GM18507 (cell line): ENCODE results near the gene PIK3C2B.
"Not testable (repeated sequence)": the region's sequence is repeated elsewhere in the genome, so short reads cannot be mapped to it uniquely, and the experiment has no call there.

ENCODE experiments used
- DNase-seq: peaks from one replicate; pipeline ENCODE4 v3.0.0; 2011; ENCODE audit warnings: low read depth; ENCODE audit not compliant: insufficient read length; ENCODE audit errors: extremely low spot score
- FAIRE-seq: peaks from 2 replicates; lab custom pipeline; 2011; peaks lifted over from hg19 to GRCh38; lab: Jason Lieb, UNC

Gene PIK3C2B, protein sequence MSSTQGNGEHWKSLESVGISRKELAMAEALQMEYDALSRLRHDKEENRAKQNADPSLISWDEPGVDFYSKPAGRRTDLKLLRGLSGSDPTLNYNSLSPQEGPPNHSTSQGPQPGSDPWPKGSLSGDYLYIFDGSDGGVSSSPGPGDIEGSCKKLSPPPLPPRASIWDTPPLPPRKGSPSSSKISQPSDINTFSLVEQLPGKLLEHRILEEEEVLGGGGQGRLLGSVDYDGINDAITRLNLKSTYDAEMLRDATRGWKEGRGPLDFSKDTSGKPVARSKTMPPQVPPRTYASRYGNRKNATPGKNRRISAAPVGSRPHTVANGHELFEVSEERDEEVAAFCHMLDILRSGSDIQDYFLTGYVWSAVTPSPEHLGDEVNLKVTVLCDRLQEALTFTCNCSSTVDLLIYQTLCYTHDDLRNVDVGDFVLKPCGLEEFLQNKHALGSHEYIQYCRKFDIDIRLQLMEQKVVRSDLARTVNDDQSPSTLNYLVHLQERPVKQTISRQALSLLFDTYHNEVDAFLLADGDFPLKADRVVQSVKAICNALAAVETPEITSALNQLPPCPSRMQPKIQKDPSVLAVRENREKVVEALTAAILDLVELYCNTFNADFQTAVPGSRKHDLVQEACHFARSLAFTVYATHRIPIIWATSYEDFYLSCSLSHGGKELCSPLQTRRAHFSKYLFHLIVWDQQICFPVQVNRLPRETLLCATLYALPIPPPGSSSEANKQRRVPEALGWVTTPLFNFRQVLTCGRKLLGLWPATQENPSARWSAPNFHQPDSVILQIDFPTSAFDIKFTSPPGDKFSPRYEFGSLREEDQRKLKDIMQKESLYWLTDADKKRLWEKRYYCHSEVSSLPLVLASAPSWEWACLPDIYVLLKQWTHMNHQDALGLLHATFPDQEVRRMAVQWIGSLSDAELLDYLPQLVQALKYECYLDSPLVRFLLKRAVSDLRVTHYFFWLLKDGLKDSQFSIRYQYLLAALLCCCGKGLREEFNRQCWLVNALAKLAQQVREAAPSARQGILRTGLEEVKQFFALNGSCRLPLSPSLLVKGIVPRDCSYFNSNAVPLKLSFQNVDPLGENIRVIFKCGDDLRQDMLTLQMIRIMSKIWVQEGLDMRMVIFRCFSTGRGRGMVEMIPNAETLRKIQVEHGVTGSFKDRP (N-terminal part only)

DNA sequence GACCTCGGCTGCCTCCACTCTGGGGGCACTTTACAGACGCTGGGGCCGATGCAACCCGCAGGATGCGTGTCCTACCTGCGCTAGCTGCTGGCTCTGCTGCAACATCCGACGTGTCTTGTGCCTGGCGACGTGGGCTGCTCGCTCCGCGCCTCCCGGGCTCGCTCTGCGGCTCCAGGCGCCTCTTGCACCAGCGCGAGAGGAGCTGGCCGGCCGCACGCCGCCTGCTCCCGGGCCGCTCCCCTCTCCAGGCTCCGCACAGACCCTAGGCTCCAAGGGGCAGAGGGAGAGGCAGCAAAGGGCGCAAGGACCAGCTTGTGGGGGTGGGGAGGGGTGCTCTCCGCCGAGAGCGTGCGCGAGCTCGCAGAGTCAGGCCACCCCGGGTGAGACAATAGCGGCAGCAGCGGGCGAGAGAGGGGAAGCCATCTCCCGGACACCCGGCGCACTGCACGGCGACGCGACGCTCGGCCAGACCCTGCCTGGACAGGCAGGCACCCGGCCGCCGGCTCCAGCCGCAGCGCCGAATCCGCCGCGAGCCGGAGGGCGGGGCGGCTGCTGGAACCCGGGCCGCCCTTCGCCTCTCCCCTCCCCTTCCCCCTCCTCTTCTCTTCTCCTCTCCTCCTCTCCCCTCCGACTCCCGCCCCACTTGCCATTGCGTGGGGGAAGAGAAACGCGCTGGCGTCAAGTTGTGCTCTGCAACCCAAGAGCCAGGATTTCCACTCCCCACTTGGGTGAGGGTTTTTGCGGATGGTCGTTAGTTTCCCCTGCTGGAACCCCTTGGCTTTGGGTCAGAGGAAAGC, at the start of gene PIK3C2B:
Gene PIK3C2B (minus strand): TSS at position 525 of the 797 bp plus-strand sequence. CDS start 25,003 bp downstream, outside the sequence.
- DNase-seq = peak; percentile 80
- peak; percentile 83 for FAIRE-seq

DNA sequence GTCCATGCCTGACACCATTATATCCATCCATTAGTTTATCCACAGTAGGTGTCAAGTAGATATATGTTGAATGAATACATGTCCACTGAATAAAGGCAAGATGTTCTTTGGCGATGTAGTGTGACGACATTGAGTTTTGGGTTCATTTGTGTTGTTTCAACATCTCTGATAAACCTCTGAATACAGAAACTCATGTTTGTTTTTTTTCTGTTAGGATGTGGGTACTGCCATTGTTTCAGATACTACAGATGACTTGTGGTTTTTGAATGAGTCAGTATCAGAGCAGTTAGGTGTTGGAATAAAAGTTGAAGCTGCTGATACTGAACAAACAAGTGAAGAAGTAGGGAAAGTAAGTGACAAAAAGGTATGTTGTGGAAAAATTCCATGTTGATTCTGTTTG, 49.7 kb upstream of the PIK3C2B start:
- FAIRE-seq = peak; percentile 71
- DNase-seq = no peak

DNA sequence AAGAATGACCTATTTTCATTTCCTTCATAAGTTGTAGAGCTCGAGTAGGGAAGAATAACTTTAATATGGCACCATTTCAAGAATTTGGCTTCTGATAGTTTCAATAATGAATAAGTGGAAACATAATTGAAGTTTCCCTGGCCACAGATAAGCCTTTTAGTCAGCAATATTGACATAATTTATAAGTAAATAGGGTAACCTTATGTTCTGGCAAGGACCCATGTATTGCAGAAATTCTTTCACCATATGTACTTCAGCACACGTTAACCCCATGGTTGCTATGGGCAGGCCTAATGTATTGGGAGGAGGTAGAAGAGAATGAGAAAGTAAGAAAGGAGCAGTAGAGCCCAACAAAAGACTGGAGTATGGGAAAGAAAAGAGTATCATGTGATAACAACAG, 47.0 kb upstream of the PIK3C2B start:
- no peak for DNase-seq
- no peak for FAIRE-seq

DNA sequence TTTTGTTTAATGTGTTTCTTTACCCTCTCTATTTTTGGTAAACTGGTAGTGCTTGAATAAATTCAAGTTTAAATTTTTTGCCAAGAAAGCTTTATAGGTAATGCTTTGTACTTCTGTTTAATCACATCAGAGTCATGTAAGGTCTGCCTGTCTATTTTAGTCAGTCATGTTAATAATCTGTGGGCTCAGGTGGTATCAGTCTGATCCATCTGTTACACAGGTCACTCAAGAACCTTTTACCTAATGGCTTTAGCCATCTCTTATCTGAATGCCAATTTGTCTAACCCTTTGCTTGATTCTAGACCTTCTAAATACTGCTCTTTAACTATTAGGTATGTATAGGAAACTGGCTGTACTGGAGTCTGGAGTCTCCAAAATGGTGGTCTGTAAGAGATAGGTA, 38.2 kb upstream of the PIK3C2B start:
- DNase-seq = no peak

DNA sequence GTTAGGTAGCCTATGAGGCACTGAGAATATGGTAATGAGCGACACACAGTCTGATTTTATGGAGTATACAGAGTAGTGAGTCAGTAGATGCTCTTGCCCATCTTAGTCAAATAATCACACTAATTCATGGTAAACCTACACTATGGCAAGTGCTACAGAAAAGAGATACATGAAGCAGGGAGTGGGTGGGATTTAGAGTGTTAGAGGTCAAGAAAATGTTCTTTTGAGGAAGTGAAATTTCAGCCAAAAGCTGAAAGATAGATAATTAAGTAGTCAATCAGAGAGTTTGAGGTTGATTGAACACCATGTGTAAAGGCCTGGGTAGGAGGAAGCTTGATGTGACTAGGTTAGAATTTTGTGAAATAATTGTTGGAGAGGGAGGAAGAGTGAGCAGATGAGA, 36.3 kb upstream of the PIK3C2B start:
- DNase-seq = peak; percentile 40
- peak; percentile 84 for FAIRE-seq

More for the DNA sequence above, 38.2 kb upstream of the PIK3C2B start:
- FAIRE-seq = no peak

DNA sequence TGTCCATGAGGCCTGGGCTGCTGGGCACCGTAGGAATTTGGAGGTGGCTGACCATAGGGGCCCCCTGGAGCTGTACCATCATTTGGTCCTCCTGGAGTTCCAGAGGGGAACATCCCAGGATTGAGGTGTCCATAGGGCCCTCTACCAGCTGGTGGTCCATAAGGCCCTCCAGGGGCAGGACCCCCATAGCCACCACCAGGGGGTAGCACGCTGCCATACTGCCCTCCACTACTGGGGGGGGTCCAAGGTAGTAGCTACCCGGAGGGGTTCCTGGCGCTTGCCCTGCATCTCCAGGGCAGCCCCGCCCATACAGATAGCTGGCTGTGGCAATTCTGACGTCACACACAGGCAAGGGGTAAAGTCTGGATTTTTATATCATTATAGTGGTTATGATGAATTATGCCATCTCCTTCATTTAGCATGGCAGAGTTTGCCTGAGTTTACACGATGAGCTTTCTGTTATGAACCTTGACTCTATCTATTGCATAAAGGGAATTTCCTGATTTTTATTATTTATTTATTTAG, 34.8 kb upstream of the PIK3C2B start:
- DNase-seq (no peak), FAIRE-seq (no peak)

DNA sequence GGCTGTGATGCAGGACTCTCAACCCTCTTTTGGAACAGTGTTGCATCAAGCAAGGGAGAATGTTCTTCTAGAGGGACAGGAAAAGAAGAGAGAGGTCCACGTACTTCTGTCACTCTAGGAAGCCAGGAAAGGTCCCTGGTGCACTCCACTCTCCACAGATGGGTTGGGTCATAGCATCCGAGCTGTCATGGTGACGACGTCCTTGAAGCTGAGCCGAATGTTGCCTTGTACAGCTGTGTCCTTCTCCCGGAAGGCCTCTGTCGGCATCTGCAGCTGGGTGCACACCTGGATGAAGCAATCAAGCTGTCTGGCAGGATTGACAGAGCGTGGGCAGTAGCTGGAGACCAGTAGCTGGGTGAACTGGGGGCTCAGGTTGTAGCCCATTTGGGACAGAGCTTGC, 34.1 kb upstream of the PIK3C2B start:
- FAIRE-seq (no peak), DNase-seq (no peak)

DNA sequence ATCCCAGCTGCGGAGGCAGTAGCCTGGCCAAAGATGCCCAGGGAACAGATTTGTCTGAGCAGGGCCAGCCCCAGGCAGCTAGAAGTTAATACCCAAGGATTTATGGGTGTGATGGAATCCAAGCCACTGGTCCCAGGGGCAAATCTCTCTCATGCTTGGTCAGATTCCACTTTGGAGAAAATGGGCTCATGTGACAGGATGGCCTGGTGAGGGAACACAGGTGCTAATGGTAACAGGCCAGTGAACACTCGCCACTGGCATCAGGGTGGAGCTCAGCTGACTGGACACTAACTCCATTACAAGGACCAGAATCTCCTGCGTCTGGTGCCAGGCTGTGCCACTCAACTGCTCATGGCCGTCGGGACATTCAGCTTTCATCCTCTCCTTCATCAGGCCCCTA, 33.6 kb upstream of the PIK3C2B start:
- DNase-seq (no peak), FAIRE-seq (no peak)

DNA sequence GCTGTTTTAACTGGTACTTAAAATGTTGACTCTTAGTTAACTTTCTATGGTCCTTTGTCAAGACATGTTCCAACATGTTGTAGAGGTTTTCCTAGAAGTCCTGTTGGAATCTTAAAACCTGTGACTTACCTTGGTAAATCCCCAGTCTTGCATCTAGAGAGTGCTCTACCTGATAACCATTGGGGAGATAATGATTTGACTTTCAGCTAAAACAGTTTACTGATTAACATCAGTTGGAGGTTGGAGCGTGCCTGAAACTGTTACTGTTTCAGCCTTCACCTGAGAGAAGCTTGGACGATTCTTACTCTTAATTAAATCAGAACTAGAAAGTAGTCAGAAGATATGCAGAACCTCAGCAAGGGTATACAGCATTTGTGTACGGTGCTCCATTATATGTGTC, 30.4 kb upstream of the PIK3C2B start:
- FAIRE-seq (peak; percentile 60), DNase-seq (no peak)

DNA sequence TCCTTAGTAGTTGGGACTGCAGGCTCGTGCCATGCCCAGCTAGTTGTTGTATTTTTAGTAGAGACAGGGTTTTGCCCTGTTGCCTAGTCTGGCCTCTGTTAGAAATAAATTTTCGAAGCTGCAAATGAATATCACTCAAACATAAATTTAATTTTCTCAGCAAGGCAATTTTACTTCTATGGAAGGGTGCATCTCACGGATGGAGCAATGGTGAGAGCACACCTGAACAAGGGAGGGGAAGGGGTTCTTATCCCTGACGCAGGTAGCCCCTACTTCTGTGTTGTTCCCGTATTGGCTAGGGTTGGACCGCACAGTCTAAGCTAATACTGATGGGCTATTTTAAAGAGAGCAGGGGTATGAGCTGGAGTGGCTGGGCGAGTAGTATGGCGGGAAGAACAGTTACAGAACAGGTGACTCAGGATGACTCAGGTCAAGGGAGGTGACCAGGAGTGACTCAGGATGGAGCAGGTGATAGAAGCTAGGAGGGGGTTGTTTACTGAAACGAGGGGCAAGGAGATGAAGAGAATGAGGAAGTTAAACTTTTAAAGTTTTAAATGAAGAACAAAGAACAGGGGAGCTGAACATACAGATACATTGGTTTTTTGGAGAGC, 29.1 kb upstream of the PIK3C2B start:
- no peak for DNase-seq
- no peak for FAIRE-seq

DNA sequence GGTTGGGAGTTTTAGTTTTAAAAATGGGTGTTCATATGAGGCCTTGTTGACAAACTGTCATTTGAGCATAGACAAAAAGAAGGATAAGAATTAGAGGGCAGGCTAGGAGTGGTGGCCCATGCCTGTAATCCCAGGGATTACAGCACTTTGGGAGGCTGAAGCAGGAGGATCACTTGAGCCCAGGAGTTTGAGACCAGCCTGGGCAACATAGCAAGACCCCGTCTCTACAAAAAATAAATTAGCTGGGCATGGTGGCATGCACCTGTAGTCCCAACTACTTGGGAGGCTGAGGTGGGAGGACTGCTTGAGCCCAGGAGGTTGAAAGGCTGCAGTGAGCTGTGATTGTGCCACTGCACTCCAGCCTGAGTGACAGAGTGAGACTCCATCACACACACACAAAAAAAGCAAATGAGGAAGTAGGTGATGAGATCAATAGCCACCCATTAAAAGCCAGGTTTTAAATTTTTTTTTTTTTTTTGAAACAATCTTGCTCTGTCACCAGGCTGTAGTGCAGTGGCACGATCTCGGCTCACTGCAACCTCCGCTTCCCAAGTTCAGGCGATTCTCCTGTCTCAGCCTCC, 27.4 kb upstream of the PIK3C2B start:
- FAIRE-seq, DNase-seq: not testable (repeated sequence)

DNA sequence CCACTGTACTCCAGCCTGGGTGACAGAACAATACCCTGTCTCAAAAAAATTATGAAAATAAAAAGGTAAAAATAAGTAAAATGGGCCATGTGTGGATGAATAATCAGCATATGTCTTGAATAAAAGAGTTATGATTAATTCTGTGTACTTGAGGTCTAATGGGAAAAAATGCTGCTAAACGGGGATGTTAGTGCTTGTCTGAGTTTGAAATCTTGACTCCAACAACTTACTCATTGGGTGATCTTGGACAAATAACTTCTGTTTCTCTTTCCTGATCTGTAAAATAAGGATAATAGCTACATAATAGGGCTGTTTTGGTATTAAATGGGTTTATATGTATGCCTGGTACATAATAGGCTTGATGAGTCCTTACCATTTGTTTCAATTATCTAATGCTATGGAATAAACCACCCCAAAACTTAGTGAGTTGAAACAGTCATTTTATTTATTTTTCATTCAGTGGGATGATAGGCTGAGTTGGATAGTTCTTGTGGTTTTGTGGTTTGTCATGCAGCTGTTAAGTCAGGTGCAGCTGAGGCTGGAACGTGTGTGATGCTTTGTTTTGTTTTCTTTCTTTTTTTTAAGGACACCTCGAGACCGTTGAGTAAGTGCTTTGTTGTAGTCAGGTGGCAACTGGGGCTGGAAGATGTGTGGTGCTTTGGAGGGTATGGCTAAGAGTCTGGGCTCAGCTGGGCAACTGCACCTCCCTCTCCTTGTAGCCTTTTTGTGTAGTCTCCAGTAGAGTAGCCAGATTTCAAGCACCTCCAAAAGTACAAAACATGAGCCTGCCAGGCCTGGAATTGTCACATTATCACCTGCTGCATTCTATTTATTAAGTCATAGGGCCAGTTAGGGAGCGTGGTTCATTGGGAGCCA, 26.5 kb upstream of the PIK3C2B start:
- peak; percentile 73 for FAIRE-seq

DNA sequence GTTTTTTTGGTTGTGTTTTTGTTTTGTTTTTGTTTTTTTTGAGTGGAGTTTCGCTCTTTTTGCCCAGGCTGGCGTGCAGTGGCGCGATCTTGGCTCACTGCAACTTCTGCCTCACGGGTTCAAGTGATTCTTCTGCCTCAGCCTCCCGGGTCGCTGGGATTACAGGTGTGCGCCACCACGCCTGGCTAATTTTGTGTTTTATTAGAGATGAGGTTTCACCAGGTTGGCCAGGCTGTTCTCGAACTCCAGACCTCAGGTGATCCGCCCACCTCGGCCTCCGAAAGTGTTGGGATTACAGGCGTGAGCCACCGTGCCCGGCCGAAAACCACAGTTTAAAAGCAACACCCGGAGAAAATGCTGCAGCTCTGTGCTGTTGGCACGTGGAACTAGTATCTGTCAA, 22.8 kb upstream of the PIK3C2B start:
- not testable (repeated sequence) for FAIRE-seq, DNase-seq

More for the DNA sequence above, 26.5 kb upstream of the PIK3C2B start:
- no peak for DNase-seq

DNA sequence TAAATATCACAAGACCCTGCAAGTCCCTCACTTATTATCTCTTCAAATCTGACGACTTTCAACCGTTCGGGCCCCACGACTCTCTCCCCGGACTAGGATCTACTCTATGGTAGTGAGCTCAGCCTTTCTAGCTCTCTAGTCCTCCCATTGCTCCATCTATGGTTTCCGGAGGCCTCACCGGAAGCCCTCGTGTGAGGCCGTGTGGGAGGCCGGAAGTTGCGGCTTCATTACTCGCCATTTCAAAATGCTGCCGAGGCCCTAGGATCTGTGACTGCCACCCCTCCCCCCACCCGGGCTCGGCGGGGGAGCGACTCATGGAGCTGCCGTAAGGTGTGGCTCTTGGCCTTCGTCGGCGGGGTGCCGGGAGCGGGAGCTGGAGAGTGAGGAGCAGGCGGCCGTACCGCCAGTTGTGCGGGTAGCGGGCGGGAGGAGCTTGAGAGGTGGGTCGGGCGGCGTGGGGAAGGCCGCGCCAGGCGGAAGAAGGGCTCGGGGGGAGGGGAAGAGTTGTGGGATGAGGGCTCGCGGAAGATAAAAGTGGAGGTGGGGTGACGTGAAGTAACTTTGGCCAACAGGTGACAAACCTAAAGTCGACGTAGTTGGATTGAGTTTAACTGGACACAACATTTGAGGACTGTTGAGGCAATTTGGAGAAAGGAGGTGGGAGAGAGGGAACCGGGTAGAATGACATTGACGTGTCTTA, 21.7 kb upstream of the PIK3C2B start, which contains the start of gene MDM4:
Gene MDM4 (plus strand): TSS at position 227 of the 700 bp plus-strand sequence. CDS start 9,113 bp downstream, outside the sequence.
- peak; percentile 90 for FAIRE-seq
- peak; percentile 83 for DNase-seq

DNA sequence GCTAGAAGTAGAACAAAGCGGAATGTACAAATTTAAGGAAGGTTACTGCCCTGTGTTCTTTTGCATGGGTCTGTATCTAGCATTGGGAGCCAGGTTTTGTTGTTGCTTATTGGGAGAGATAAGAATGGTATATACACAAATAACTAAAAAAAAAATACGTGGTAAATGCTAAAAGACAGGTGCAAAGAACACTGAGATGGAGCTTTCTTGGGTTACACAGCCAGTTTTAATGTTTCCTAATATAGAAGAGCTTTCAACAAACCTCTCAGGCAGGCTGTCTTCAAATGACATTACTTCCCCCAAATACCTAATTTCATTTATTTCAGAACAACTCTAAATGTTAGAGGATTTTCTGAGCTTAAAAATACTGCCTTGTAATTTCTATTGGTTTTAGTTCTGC, 20.2 kb upstream of the PIK3C2B start:
- DNase-seq = no peak
- FAIRE-seq = no peak

DNA sequence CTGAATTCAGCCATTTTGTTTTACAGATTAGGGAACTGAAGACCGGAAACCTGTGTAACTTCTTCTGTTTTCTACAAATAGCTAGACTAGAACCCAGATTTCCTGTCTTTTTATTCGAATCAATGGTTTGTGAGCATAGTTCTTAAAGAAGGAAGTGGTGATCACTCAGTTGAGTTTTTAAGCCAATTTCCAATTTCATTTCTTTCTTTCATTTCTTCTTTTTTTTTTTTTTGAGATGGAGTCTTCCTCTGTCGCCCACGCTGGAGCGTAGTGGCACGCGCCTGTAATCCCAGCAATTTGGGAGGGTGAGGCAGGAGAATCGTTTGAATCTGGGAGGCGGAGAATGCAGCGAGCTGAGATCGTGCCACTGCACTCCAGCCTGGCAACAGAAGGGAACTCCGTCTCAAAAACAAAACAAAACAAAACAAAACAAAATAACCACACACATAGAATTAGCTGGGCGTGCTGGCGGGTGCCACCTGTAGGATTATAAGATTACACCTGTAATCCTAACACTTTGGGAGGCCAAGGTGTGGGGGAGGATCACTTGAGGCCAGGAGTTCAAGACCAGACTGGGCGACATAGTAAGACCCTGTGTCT, 18.6 kb upstream of the PIK3C2B start:
- DNase-seq (no peak), FAIRE-seq (peak; percentile 78)
